H9 (cell line): ENCODE data around the gene RNF130. TPM values are rescaled to one million over a fixed set of nuclear protein-coding genes. Genes with fewer than 3 reads are reported as not detected.

ENCODE experiments used
- DNase-seq: peaks from one replicate; pipeline ENCODE4 v3.0.0-alpha.2; 2017
- H2AFZ ChIP-seq: one replicate; pipeline ENCODE4 v1.6.1; 2013; ENCODE audit warnings: mild to moderate bottlenecking, low read length, control low read depth, moderate library complexity
- H2AK5ac ChIP-seq: 2 replicates; pipeline ENCODE4 v1.6.1; 2013; ENCODE audit warnings: low read length, control low read depth, mixed read lengths; ENCODE audit not compliant: insufficient read length
- H2BK120ac ChIP-seq: one replicate; pipeline ENCODE4 v1.6.1; 2013; ENCODE audit warnings: low read depth, mild to moderate bottlenecking, low read length, control low read depth, inconsistent platforms; ENCODE audit not compliant: poor library complexity, severe bottlenecking
- H2BK12ac ChIP-seq: 2 replicates; pipeline ENCODE4 v1.6.1; 2013; ENCODE audit warnings: low read length, control low read depth, mixed read lengths, low read depth; ENCODE audit not compliant: insufficient read length
- H2BK15ac ChIP-seq: 2 replicates; pipeline ENCODE4 v1.6.1; 2013; ENCODE audit warnings: low read depth, low read length, control low read depth
- H2BK20ac ChIP-seq: one replicate; pipeline ENCODE4 v1.6.1; 2013; ENCODE audit warnings: low read depth, mild to moderate bottlenecking, low read length, control low read depth, inconsistent platforms; ENCODE audit not compliant: poor library complexity, severe bottlenecking
- H2BK5ac ChIP-seq: 2 replicates; pipeline ENCODE4 v1.6.1; 2013; ENCODE audit warnings: low read length, control low read depth, mixed read lengths; ENCODE audit not compliant: insufficient read length
- H3K14ac ChIP-seq: 2 replicates; pipeline ENCODE4 v1.6.1; 2013; ENCODE audit warnings: low read length, control low read depth; ENCODE audit not compliant: insufficient read depth
- H3K18ac ChIP-seq: 2 replicates; pipeline ENCODE4 v1.6.1; 2013; ENCODE audit warnings: low read depth, mild to moderate bottlenecking, mixed read lengths, low read length, control low read depth; ENCODE audit not compliant: insufficient read length
- H3K23ac ChIP-seq: 2 replicates; pipeline ENCODE4 v1.6.1; 2013; ENCODE audit warnings: low read length, control low read depth, mixed read lengths, low read depth; ENCODE audit not compliant: insufficient read length
- H3K23me2 ChIP-seq: 2 replicates; pipeline ENCODE4 v1.6.1; 2013; ENCODE audit warnings: low read depth, mild to moderate bottlenecking, mixed read lengths, low read length, control low read depth; ENCODE audit not compliant: insufficient read length, poor library complexity, severe bottlenecking
- H3K27ac ChIP-seq: 2 replicates; pipeline ENCODE4 v1.5.1; 2013; ENCODE audit warnings: low read length, control low read depth, mixed read lengths, low read depth; ENCODE audit not compliant: insufficient read length
- H3K27me3 ChIP-seq: 2 replicates; pipeline ENCODE4 v1.6.1; 2013; ENCODE audit warnings: low read length, control low read depth, inconsistent platforms; ENCODE audit not compliant: insufficient read depth
- H3K4ac ChIP-seq: 2 replicates; pipeline ENCODE4 v1.6.1; 2013; ENCODE audit warnings: low read depth, mild to moderate bottlenecking, control low read depth, inconsistent platforms, low read length, moderate library complexity
- H3K4me1 ChIP-seq: 2 replicates; pipeline ENCODE4 v1.6.1; 2013; ENCODE audit warnings: low read length, control low read depth, inconsistent platforms; ENCODE audit not compliant: insufficient read depth
- H3K4me2 ChIP-seq: 2 replicates; pipeline ENCODE4 v1.6.1; 2013; ENCODE audit warnings: low read length, control low read depth, mixed read lengths; ENCODE audit not compliant: insufficient read length, insufficient read depth
- H3K56ac ChIP-seq: 2 replicates; pipeline ENCODE4 v1.6.1; 2013; ENCODE audit warnings: low read depth, mild to moderate bottlenecking, mixed read lengths, low read length, control low read depth; ENCODE audit not compliant: insufficient read length
- H3K79me1 ChIP-seq: 2 replicates; pipeline ENCODE4 v1.6.1; 2013; ENCODE audit warnings: low read depth, mild to moderate bottlenecking, moderate library complexity, low read length, control low read depth, inconsistent platforms; ENCODE audit not compliant: insufficient read depth, poor library complexity, severe bottlenecking
- H3K79me2 ChIP-seq: 2 replicates; pipeline ENCODE4 v1.6.1; 2013; ENCODE audit warnings: low read length, control low read depth, inconsistent platforms; ENCODE audit not compliant: insufficient read depth
- H3K9ac ChIP-seq: 2 replicates; pipeline ENCODE4 v1.6.1; 2013; ENCODE audit warnings: low read length, control low read depth, mixed read lengths; ENCODE audit not compliant: insufficient read length; ENCODE audit errors: extremely low read depth
- H3K9me3 ChIP-seq: one replicate; pipeline ENCODE4 v1.6.1; 2013; ENCODE audit warnings: low read depth, low read length, inconsistent platforms; ENCODE audit not compliant: control insufficient read depth
- H3T11ph ChIP-seq: one replicate; pipeline ENCODE4 v1.6.1; 2013; ENCODE audit warnings: mild to moderate bottlenecking, low read length, control low read depth, inconsistent platforms
- H4K20me1 ChIP-seq: one replicate; pipeline ENCODE4 v1.6.1; 2013; ENCODE audit not compliant: control insufficient read depth, insufficient read length, insufficient read depth
- H4K5ac ChIP-seq: 2 replicates; pipeline ENCODE4 v1.6.1; 2013; ENCODE audit warnings: low read depth, mild to moderate bottlenecking, mixed read lengths, low read length, control low read depth; ENCODE audit not compliant: insufficient read length
- H4K8ac ChIP-seq: replicated peaks from 2 replicates; pipeline ENCODE4 v1.6.1; 2013; ENCODE audit warnings: low read length, control low read depth, mixed read lengths, low read depth; ENCODE audit not compliant: insufficient read length
- H4K91ac ChIP-seq: 2 replicates; pipeline ENCODE4 v1.6.1; 2013; ENCODE audit warnings: low read depth, mild to moderate bottlenecking, moderate library complexity, mixed read lengths, low read length, control low read depth; ENCODE audit not compliant: insufficient read length
- H3K27ac Mint-ChIP-seq, 3 experiments: 2 replicates in 2 of 3; 3 replicates in 1 of 3; pipeline ENCODE4 v1.8.0; 2020 to 2021; ENCODE audit warnings: mixed read lengths in 3 of 3, mild to moderate bottlenecking in 1 of 3, moderate library complexity in 1 of 3
- H3K27me3 Mint-ChIP-seq: 2 replicates; pipeline ENCODE4 v1.8.0; 2021; ENCODE audit warnings: low read depth, mild to moderate bottlenecking, moderate library complexity, mixed read lengths
- H3K36me3 Mint-ChIP-seq, 3 experiments: 2 replicates in 2 of 3; 3 replicates in 1 of 3; pipeline ENCODE4 v1.8.0; 2020 to 2021; ENCODE audit warnings: low read depth in 3 of 3, mixed read lengths in 3 of 3; ENCODE audit not compliant: insufficient read depth in 1 of 3
- H3K4me1 Mint-ChIP-seq, 2 experiments: 2 replicates each; pipeline ENCODE4 v1.8.0; 2020; ENCODE audit warnings: mixed read lengths in 2 of 2
- H3K4me3 Mint-ChIP-seq, 2 experiments: 2 replicates in 1 of 2; 3 replicates in 1 of 2; pipeline ENCODE4 v1.8.0; 2020 to 2021; ENCODE audit warnings: mild to moderate bottlenecking in 2 of 2, mixed read lengths in 2 of 2, moderate library complexity in 1 of 2
- H3K9me3 Mint-ChIP-seq, 2 experiments: 2 replicates in 1 of 2; 3 replicates in 1 of 2; pipeline ENCODE4 v1.8.0; 2020; ENCODE audit warnings: mild to moderate bottlenecking in 2 of 2, mixed read lengths in 2 of 2, moderate library complexity in 1 of 2
- CTCF ChIP-seq: fragments of 200-600 bp; sonication (generic); conservative IDR thresholded peaks from 3 replicates; pipeline ENCODE4 v1.8.0; 2021; ENCODE audit warnings: antibody characterized with exemption, mild to moderate bottlenecking
- WGBS: extraction: QIAGEN DNeasy Blood & Tissue Kit; methylation state at CpG from one replicate; pipeline ENCODE4 v1.1.7; 2013; ENCODE audit warnings: missing lambda C conversion rate, low lambda C conversion rate, mixed read lengths; ENCODE audit not compliant: insufficient read length; ENCODE audit errors: extremely low coverage; 5-methylcytosine and 5-hydroxymethylcytosine counted together
- total RNA-seq: library from RNA; stranded (reverse); gene quantifications from 2 replicates; pipeline ENCODE4 v1.2.1, GENCODE V29; 2021

The RNF130 gene
- total RNA-seq, 1 experiment from 2014 or later: 80.0 TPM

- no peak overlapping the region for H3K14ac ChIP-seq
- peak; percentile 24 for DNase-seq
- H3K79me2 ChIP-seq: no peaks in the 10 kb centered on the region
- no peak overlapping the region for H4K91ac ChIP-seq
- H4K5ac ChIP-seq: no peak overlapping the region
- no peaks in the 10 kb centered on the region for H3K4me1 ChIP-seq
- no peak overlapping the region for H3T11ph ChIP-seq
- H3K9me3 ChIP-seq: no peaks in the 10 kb centered on the region
- H3K79me1 ChIP-seq: no peaks in the 10 kb centered on the region
- WGBS: no CpG with 5 or more reads among the region's 7 CpGs
- H3K27me3 Mint-ChIP-seq: no peaks in the 10 kb centered on the region
- no peak overlapping the region for H2BK15ac ChIP-seq
- H2AK5ac ChIP-seq: no peak overlapping the region
- H3K9me3 Mint-ChIP-seq: peaks cover 18 to 20% of the 10 kb centered on the region in 2 experiments
- H3K9ac ChIP-seq: no peak overlapping the region
- H3K27ac Mint-ChIP-seq: no peak overlapping the region
- H3K4me3 Mint-ChIP-seq: no peak overlapping the region
- H3K18ac ChIP-seq: no peak overlapping the region
- no peak overlapping the region for H3K56ac ChIP-seq
- no peak overlapping the region for H4K8ac ChIP-seq
- H2AFZ ChIP-seq: no peak overlapping the region
- H2BK120ac ChIP-seq: no peak overlapping the region
- no peak for TF ChIP-seq CTCF
- H4K20me1 ChIP-seq: no peaks in the 10 kb centered on the region
- no peak overlapping the region for H3K23ac ChIP-seq
- H3K23me2 ChIP-seq: no peaks in the 10 kb centered on the region
- no peaks in the 10 kb centered on the region for H3K27me3 ChIP-seq
- H2BK12ac ChIP-seq: no peak overlapping the region
- no peak overlapping the region for H3K4me2 ChIP-seq
- H3K27ac ChIP-seq: no peak overlapping the region
- H3K4ac ChIP-seq: no peak overlapping the region
- no peak overlapping the region for H2BK5ac ChIP-seq
- H3K36me3 Mint-ChIP-seq: peaks cover 12 to 15% (median 13%) of the 10 kb centered on the region in 3 experiments
- H2BK20ac ChIP-seq: no peak overlapping the region
- peaks cover 5 to 10% of the 10 kb centered on the region in 2 experiments; a peak in 3 of 4 replicates for H3K4me1 Mint-ChIP-seq
Observed at GRCh38 chr5:180111273-180112002, 39.9 kb upstream of the RNF130 start.
